Epithelial cell of esophagus (primary cell): ENCODE data around the gene IL36G.

ENCODE experiments used
- DNase-seq: peaks from one replicate; pipeline ENCODE4 v3.0.0; 2010; ENCODE audit warnings: low read depth
- H3K4me3 ChIP-seq: 2 replicates; pipeline ENCODE4 v1.5.1; 2011; ENCODE audit warnings: mild to moderate bottlenecking, low read length, control low read depth
- CTCF ChIP-seq: IDR thresholded peaks from 2 replicates; pipeline ENCODE4 v1.5.1; 2011; ENCODE audit warnings: low read depth, mild to moderate bottlenecking, low read length, control low read depth, inconsistent platforms; ENCODE audit not compliant: insufficient read depth; ENCODE audit errors: missing control alignments

Gene IL36G

GRCh38 chr2:113028112-113028511 lies 50.3 kb downstream of the IL36G start:
- no peak for DNase-seq
- H3K4me3 ChIP-seq: no peak overlapping the region
- TF ChIP-seq CTCF: no peak

DNA sequence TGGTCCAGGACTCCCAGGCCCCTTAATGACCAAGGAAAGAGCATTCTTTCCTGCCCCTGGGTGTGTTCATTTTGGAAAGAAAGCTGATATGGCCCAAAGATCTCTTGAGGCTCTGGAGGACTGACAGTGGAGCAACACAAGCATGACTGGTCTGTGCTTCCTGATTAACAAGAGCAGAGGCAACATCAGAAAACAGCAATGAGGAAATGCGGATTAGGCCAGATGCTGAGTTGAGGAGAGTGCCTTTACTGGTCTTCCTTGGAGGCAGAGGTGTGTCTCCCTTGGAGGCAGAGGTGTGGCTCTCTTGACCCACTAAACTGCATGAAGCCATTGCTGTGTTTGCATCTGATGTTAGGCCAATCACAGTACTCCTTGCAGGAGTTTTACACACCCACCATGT lies 54.9 kb downstream of the IL36G start:
- TF ChIP-seq CTCF: no peak
- peak; percentile 58 for DNase-seq
- H3K4me3 ChIP-seq: no peak overlapping the region

DNA sequence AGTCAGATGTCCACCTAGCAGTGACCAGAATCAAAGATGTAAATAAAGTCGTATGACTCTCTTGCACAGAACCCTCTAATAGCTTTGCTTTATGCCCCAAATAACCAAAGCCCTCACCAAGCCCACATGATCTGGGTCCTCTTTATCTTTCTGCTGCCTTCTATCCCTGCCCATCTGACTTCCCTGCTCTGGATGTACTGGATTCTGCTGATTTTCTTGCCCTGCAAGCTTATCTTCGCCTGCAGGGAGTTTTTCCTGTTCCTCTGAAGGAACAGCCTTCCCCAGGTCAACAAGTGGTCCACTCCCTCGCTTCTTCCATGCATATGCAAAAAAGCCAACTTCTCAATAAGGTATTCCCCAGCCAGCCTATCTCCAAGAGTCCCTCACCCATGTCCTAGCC lies 56.2 kb downstream of the IL36G start:
- no peak for TF ChIP-seq CTCF

More for the DNA sequence above, 56.2 kb downstream of the IL36G start:
- DNase-seq: peak; percentile 4
- H3K4me3 ChIP-seq: no peak overlapping the region
